Ascending aorta (tissue), 2 donors: ENCODE measurements around the gene SRD5A2. TPM values are rescaled to one million over a fixed set of nuclear protein-coding genes. Genes with fewer than 3 reads are reported as not detected.

Experiments used
- DNase-seq, 2 donors: peaks; one replicate each; pipeline ENCODE4 v3.0.0-alpha.2; 2019; ENCODE audit warnings: low spot score in 2 of 2
- H3K27ac ChIP-seq, 2 donors: fragments of 200-600 bp; sonication (generic); one replicate each; pipeline ENCODE4 v1.5.1; 2016 to 2017; ENCODE audit warnings: mild to moderate bottlenecking in 1 of 2
- H3K27me3 ChIP-seq: fragments of 200-600 bp; sonication (generic); one replicate; pipeline ENCODE4 v1.5.1; 2017
- H3K36me3 ChIP-seq, 2 donors: fragments of 200-600 bp; sonication (generic); one replicate each; pipeline ENCODE4 v1.5.1; 2016
- H3K4me1 ChIP-seq, 2 donors: fragments of 200-600 bp; sonication (generic); one replicate each; pipeline ENCODE4 v1.5.1; 2016 to 2017; ENCODE audit warnings: mild to moderate bottlenecking in 1 of 2
- H3K4me3 ChIP-seq, 2 donors: fragments of 200-600 bp; sonication (generic); one replicate each; pipeline ENCODE4 v1.5.1; 2016 to 2017; ENCODE audit warnings: mild to moderate bottlenecking in 1 of 2
- H3K9me3 ChIP-seq, 2 donors: fragments of 200-600 bp; sonication (generic); one replicate each; pipeline ENCODE4 v1.5.1; 2016
- intact Hi-C: fragments of 100-400 bp; cut with DNase I; formaldehyde crosslinking; loops from one replicate; pipeline ENCODE4 v1.15.1; 2023
- total RNA-seq: library from RNA; depleted of rRNA; stranded (reverse); fragments of >200 nt; gene quantifications from one replicate; pipeline ENCODE4 v1.1.0, GENCODE V29; 2016
- TF ChIP-seq, protein P1 (sequence below), 3 experiments: fragments of 200-600 bp in 2 of 3; fragments of 450-650 bp in 1 of 3; sonication (generic) in 2 of 3; IDR thresholded peaks; one replicate each; pipeline ENCODE4 v1.5.1; 2016 to 2019; ENCODE audit warnings: antibody characterized with exemption in 3 of 3, mild to moderate bottlenecking in 1 of 3, moderate library complexity in 1 of 3

The SRD5A2 gene, protein sequence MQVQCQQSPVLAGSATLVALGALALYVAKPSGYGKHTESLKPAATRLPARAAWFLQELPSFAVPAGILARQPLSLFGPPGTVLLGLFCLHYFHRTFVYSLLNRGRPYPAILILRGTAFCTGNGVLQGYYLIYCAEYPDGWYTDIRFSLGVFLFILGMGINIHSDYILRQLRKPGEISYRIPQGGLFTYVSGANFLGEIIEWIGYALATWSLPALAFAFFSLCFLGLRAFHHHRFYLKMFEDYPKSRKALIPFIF
- not detected for total RNA-seq

DNA sequence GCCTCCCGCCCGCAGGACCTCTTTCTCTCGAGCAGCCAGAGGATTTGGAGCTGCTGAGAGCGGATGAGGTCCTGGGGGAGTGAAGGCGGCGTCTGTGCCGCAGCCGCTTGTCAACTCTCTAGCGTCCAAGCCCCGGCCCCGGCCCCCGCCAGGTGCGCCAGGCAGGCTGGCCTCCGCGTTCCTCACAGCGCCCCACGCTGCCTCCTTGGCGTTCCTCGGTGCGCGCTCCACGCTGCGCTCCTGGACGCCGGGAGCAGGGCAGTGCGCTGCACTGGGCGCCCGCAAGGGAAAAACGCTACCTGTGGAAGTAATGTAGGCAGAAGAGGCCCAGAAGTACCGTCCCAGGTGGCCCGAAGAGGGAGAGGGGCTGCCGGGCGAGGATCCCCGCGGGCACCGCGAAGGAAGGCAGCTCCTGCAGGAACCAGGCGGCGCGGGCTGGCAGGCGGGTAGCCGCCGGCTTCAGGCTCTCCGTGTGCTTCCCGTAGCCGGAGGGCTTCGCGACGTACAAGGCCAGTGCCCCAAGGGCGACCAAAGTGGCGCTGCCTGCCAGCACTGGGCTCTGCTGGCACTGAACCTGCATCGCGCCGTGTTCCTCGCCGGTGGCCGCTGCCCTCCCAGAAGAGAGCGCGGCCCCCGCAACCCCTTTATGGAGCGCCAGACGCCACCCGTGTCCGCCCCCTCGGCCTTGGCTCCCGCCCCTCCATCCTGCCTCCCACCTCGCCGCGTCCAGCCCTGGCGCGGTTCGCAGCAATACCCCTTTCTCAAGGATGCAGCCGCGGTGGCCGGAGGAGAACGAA is at the start of gene SRD5A2:
Gene SRD5A2 (minus strand): TSS at position 618 of the 797 bp plus-strand sequence. CDS start 38 bp downstream, at position 580.
- no peak within 1 kb of the TSS for H3K4me3 ChIP-seq
- no peaks in the 10 kb centered on the region for H3K36me3 ChIP-seq
- DNase-seq = no peak
- no peaks in the 10 kb centered on the region for H3K9me3 ChIP-seq
- H3K27me3 ChIP-seq = no peaks in the 10 kb centered on the region
- TF ChIP-seq, protein P1, sequence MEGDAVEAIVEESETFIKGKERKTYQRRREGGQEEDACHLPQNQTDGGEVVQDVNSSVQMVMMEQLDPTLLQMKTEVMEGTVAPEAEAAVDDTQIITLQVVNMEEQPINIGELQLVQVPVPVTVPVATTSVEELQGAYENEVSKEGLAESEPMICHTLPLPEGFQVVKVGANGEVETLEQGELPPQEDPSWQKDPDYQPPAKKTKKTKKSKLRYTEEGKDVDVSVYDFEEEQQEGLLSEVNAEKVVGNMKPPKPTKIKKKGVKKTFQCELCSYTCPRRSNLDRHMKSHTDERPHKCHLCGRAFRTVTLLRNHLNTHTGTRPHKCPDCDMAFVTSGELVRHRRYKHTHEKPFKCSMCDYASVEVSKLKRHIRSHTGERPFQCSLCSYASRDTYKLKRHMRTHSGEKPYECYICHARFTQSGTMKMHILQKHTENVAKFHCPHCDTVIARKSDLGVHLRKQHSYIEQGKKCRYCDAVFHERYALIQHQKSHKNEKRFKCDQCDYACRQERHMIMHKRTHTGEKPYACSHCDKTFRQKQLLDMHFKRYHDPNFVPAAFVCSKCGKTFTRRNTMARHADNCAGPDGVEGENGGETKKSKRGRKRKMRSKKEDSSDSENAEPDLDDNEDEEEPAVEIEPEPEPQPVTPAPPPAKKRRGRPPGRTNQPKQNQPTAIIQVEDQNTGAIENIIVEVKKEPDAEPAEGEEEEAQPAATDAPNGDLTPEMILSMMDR (IDR thresholded peaks at IDR 0.05) = no peak
- no peak within 1 kb of the TSS for H3K27ac ChIP-seq
- H3K4me1 ChIP-seq = no peaks in the 10 kb centered on the region
- intact Hi-C loops = no loop called here

DNA sequence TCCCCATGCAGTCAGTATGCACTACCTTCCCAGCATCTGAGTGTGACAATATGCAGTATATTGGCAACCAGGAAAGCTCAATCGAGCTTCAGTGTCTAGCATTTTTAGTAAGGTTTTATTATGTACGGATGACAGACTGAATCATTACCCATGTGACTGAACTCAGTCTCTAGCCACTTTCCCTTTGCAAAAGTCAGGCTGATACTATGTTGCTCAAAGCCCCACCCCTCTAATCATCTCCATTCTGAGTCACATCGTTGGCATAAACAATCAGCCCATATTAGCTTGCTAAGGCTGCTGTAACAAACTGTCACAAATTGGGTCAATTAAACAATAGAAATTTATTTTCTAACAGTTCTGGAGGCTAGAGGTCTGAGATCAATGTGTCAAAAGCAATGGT is 25.8 kb upstream of the SRD5A2 start:
- intact Hi-C loops = no loop called here
- Histone ChIP-seq H3K36me3 (no peaks in the 10 kb centered on the region), H3K9me3 (peaks cover 0 to 13% of the 10 kb centered on the region in 2 donors), H3K4me3 (no peak overlapping the region), H3K27me3 (no peaks in the 10 kb centered on the region), H3K4me1 (no peaks in the 10 kb centered on the region), H3K27ac (no peak overlapping the region)
- TF ChIP-seq, protein P1 (IDR thresholded peaks at IDR 0.05) = no peak
- DNase-seq = no peak

DNA sequence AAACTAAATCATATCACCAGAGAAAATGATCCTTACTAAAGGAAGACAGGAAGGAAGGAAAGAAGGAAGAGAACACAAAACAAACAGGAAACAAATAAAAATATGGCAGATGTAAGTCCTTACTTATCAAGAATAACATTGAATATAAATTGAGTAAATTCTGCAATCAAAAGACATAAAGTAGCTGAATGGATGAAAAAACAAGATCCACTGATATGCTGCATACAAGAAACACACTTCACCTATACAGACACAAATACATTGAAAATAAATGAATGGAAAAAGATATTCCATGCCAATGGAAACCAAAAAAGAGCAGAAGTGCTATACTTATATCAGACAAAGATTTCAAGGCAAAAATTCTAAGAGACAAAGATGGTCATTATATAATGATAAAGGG is 18.0 kb upstream of the SRD5A2 start:
- no peak overlapping the region for H3K27ac ChIP-seq
- H3K27me3 ChIP-seq = no peaks in the 10 kb centered on the region
- H3K9me3 ChIP-seq = no peaks in the 10 kb centered on the region
- intact Hi-C loops = no loop called here
- H3K36me3 ChIP-seq = no peaks in the 10 kb centered on the region
- no peak for DNase-seq
- TF ChIP-seq, protein P1 (IDR thresholded peaks at IDR 0.05) = no peak
- no peak overlapping the region for H3K4me3 ChIP-seq
- H3K4me1 ChIP-seq = no peaks in the 10 kb centered on the region

DNA sequence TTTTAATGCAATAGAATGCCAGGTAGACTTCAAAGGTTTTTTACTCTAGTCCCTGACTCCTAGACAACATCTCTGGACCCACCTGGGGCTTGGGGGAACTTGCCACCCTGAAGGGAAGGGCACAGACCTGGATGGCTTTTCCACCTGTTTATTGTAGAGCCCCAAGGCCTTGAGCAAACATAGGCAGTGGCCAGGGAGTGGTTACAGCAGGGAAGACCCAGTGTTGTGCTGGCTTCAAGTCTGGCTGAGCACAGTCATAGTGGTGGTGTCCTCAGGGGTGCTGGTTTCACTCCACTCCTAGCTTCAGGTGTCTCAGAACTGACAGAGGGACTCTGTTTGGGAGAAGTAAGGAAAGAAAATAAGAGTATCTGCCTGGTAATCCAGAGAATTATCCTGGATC is 5.5 kb upstream of the SRD5A2 start:
- Histone ChIP-seq H3K36me3 (no peaks in the 10 kb centered on the region), H3K27me3 (no peaks in the 10 kb centered on the region), H3K4me1 (no peaks in the 10 kb centered on the region), H3K4me3 (no peak overlapping the region), H3K9me3 (no peaks in the 10 kb centered on the region), H3K27ac (no peak overlapping the region)
- intact Hi-C loops = no loop called here
- TF ChIP-seq, protein P1 (IDR thresholded peaks at IDR 0.05) = no peak
- DNase-seq = no peak

DNA sequence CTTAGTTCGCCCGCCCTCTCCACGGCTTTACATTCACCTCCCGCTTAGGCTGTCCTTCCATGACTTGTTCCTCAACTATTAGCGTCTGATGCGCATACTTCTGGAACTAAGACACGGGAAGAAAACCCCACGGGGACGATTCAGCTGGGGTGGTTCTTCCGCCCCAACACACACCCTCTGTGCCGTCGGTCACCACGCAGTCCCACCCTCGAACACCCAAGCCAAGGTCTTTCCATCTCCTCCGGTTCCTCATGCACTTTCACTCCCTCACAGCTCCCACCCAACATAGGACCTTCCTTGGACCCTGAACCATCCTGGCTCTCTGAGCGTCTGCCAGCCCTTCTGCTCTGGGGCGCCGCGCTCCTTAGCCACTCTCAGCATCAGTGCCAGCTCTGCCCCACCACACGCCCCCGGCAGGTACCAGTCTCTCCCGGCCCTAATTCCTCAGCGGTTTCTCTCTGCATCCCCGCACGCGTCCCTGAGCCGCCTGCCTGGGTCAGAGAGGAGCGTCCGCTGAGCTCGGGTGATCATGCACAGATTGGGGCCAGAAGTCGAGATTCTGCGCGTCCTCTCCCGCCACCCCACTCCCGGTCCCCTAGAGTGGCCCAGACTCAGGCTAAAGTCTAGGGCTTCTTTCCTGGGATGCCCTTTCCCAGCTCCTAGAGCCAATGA is 522 bp upstream of the SRD5A2 start:
- DNase-seq = no peak
- no peak overlapping the region for H3K4me3 ChIP-seq
- no peaks in the 10 kb centered on the region for H3K9me3 ChIP-seq
- intact Hi-C loops = no loop called here
- no peaks in the 10 kb centered on the region for H3K27me3 ChIP-seq
- no peak overlapping the region for H3K27ac ChIP-seq
- no peaks in the 10 kb centered on the region for H3K36me3 ChIP-seq
- no peaks in the 10 kb centered on the region for H3K4me1 ChIP-seq
- TF ChIP-seq, protein P1 (IDR thresholded peaks at IDR 0.05) = no peak
